Keratinocyte (primary cell): Measurements from ENCODE around the gene PAPPA. TPM values are rescaled to one million over a fixed set of nuclear protein-coding genes. Genes with fewer than 3 reads are reported as not detected.

ENCODE experiments used
- DNase-seq: peaks from one replicate; pipeline ENCODE4 v3.0.0-alpha.2; 2011; ENCODE audit warnings: low read depth, missing footprints, low spot score
- FAIRE-seq: peaks from 2 replicates; lab custom pipeline; 2011; peaks lifted over from hg19 to GRCh38; lab: Jason Lieb, UNC
- H2AFZ ChIP-seq: 2 replicates; pipeline ENCODE4 v1.6.0; 2012; ENCODE audit warnings: low read length, control low read depth, inconsistent platforms; ENCODE audit not compliant: control insufficient read depth
- H3K27ac ChIP-seq: 2 replicates; pipeline ENCODE4 v1.5.1; 2011; ENCODE audit warnings: low read length; ENCODE audit not compliant: control insufficient read depth, insufficient read depth
- H3K27me3 ChIP-seq: 3 replicates; pipeline ENCODE4 v1.6.0; 2011; ENCODE audit warnings: low read length; ENCODE audit not compliant: control insufficient read depth, insufficient read depth; ENCODE audit errors: extremely low read depth
- H3K36me3 ChIP-seq, 2 experiments: 2 replicates in 1 of 2; 3 replicates in 1 of 2; pipeline ENCODE4 v1.5.1; 2011; ENCODE audit warnings: low read length in 2 of 2, mild to moderate bottlenecking in 1 of 2; ENCODE audit not compliant: control insufficient read depth in 2 of 2, insufficient read depth in 2 of 2; ENCODE audit errors: extremely low read depth in 1 of 2
- H3K4me1 ChIP-seq: 3 replicates; pipeline ENCODE4 v1.5.1; 2011; ENCODE audit warnings: low read length; ENCODE audit not compliant: control insufficient read depth, insufficient read depth; ENCODE audit errors: extremely low read depth
- H3K4me2 ChIP-seq: 3 replicates; pipeline ENCODE4 v1.6.0; 2011; ENCODE audit warnings: low read depth, low read length; ENCODE audit not compliant: control insufficient read depth, insufficient read depth; ENCODE audit errors: extremely low read depth
- H3K4me3 ChIP-seq, 3 experiments: fragments of 200-600 bp in 1 of 3; sonication (generic) in 1 of 3; 2 replicates in 2 of 3; 3 replicates in 1 of 3; pipeline ENCODE4 v1.5.1; 2011 to 2016; ENCODE audit warnings: low read length in 3 of 3, mild to moderate bottlenecking in 3 of 3, control low read depth in 2 of 3, inconsistent platforms in 1 of 3, low read depth in 1 of 3, mixed read lengths in 1 of 3, mixed run types in 1 of 3, moderate library complexity in 1 of 3; ENCODE audit not compliant: control insufficient read depth in 2 of 3, insufficient read depth in 2 of 3; ENCODE audit errors: extremely low read depth in 1 of 3
- H3K79me2 ChIP-seq: 2 replicates; pipeline ENCODE4 v1.6.0; 2012; ENCODE audit warnings: low read length; ENCODE audit not compliant: control insufficient read depth, insufficient read depth
- H3K9ac ChIP-seq: 3 replicates; pipeline ENCODE4 v1.6.0; 2011; ENCODE audit warnings: low read length; ENCODE audit not compliant: control insufficient read depth, insufficient read depth; ENCODE audit errors: extremely low read depth
- H3K9me1 ChIP-seq: 3 replicates; pipeline ENCODE4 v1.6.0; 2011; ENCODE audit warnings: low read length; ENCODE audit not compliant: control insufficient read depth, insufficient read depth; ENCODE audit errors: extremely low read depth
- H3K9me3 ChIP-seq: 2 replicates; pipeline ENCODE4 v1.5.1; 2012; ENCODE audit warnings: low read depth, low read length; ENCODE audit not compliant: control insufficient read depth
- H4K20me1 ChIP-seq: 3 replicates; pipeline ENCODE4 v1.6.0; 2011; ENCODE audit warnings: low read length; ENCODE audit not compliant: control insufficient read depth, insufficient read depth; ENCODE audit errors: extremely low read depth
- EZH2 ChIP-seq: IDR thresholded peaks from one replicate; pipeline ENCODE4 v1.6.1; 2012; ENCODE audit warnings: inconsistent platforms, mild to moderate bottlenecking, low read length, moderate library complexity
- dilution Hi-C: fragments of 300-500 bp; cut with MboI; formaldehyde crosslinking; loops from one replicate; pipeline ENCODE4 v1.7.0; 2020; ENCODE audit warnings: low sequenced_read_pairs; ENCODE audit not compliant: extremely low pct_ligation_motif_present
- polyA plus RNA-seq, 5 experiments: library from polyadenylated mRNA; depleted of rRNA in 3 of 5; stranded (reverse) in 3 of 5; stranded (forward) in 1 of 5; unstranded in 1 of 5; fragments of >200 nt; gene quantifications; 1 replicate in 1 of 5; 2 replicates in 3 of 5; 3 replicates in 1 of 5; pipeline versions ENCODE4 v1.2.1 to v1.2.3, GENCODE V29; 2011 to 2012; ENCODE audit warnings: missing spikeins in 2 of 5, low read depth in 1 of 5, low replicate concordance in 1 of 5
- TF ChIP-seq, protein P1 (sequence below), 3 experiments: IDR thresholded peaks in 1 of 3; conservative IDR thresholded peaks in 1 of 3; optimal IDR thresholded peaks in 1 of 3; 2 replicates in 2 of 3; 3 replicates in 1 of 3; pipeline versions ENCODE3 to v1.5.1; 2011; ENCODE audit warnings: low read length in 3 of 3, mild to moderate bottlenecking in 3 of 3, moderate library complexity in 2 of 3, control low read depth in 1 of 3, inconsistent platforms in 1 of 3; ENCODE audit not compliant: insufficient read depth in 2 of 3; ENCODE audit errors: extremely low read depth in 1 of 3

The PAPPA gene
- polyA plus RNA-seq, 1 donor (not counting 4 experiments of a cell fraction or from before 2014, with no cell fraction given), result 0.77 TPM

DNA sequence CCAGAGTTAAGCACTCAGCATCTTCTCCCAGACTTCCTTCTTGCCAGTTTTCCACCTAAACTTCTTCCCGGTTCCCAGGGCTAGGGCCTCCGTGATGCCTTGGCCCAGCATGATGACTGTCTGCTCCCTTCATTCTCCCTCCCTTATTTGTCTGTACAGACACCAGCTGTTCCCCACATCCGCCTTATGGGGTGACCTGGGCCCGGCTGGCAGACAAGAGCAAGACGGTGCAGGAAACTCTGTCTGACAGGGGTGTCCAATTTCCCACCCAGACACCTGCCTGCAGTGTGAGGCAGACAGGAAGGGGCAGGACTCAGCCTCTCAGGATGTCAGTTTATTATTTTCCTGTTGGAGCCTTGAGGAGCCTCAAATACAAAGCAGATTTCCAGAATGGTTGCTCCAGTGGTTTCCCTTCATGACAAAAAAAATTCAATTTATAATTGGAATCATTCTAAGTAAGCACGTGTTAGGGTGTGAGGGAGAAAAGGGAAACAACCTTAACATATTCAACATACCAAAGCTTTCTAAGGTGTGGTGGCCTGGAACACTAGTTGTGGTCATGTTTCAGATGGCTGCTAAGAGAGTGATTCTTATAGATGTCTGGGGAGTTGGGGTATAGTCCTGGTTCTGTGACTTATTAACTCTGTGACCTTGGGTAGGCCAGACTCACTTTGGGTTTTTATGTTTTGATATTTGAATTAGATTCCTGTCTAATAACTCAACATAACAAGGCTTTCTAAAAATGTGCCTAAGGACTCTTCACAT lies 234.5 kb downstream of the PAPPA start:
- dilution Hi-C loops, result no loop called here
- FAIRE-seq, result no peak

DNA sequence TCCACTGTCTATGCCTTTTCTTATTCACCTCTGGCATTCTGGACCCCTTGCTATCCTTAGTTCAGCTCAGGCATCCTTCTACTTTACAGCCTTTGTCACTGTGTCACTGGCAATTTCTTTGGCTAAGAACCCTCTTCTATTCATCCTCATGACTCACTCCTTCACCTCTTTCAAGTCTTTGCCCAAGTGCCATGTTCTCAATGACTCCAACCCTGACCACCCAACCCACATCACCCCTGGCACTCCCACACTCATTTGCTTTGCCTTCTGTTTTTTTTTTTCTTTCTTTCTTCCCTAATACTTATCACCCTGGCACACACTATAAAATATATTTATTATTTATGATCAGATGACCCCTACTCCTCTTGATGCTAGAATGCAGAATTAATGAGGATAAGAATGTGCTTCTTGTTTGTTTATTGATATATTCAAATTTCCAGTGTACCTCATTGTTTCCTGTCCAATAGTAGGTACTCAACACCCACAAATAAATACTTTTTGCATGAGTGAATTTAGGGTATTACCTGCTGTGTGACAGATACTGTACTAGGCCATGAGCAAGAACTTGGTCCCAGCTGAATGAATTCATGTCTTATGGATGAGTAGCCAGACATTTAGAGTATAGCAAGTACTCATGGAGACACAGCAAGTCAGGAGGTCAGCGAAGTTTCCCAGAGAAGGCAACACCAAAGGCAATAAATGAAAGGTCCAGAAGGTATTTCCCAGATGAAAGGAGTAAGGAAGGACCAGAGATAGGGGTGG lies 236.1 kb downstream of the PAPPA start:
- Histone ChIP-seq H4K20me1 (no peaks in the 10 kb centered on the region), H3K4me2 (no peak overlapping the region), H3K36me3 (no peaks in the 10 kb centered on the region), H2AFZ (no peak overlapping the region), H3K4me3 (no peak overlapping the region), H3K27me3 (no peaks in the 10 kb centered on the region), H3K79me2 (no peaks in the 10 kb centered on the region), H3K9ac (no peak overlapping the region), H3K4me1 (peaks cover 35% of the 10 kb centered on the region), H3K9me3 (no peaks in the 10 kb centered on the region), H3K9me1 (no peaks in the 10 kb centered on the region), H3K27ac (no peak overlapping the region)
- FAIRE-seq (no peak), DNase-seq (no peak)
- TF ChIP-seq EZH2, result no peak
- TF ChIP-seq, protein P1, sequence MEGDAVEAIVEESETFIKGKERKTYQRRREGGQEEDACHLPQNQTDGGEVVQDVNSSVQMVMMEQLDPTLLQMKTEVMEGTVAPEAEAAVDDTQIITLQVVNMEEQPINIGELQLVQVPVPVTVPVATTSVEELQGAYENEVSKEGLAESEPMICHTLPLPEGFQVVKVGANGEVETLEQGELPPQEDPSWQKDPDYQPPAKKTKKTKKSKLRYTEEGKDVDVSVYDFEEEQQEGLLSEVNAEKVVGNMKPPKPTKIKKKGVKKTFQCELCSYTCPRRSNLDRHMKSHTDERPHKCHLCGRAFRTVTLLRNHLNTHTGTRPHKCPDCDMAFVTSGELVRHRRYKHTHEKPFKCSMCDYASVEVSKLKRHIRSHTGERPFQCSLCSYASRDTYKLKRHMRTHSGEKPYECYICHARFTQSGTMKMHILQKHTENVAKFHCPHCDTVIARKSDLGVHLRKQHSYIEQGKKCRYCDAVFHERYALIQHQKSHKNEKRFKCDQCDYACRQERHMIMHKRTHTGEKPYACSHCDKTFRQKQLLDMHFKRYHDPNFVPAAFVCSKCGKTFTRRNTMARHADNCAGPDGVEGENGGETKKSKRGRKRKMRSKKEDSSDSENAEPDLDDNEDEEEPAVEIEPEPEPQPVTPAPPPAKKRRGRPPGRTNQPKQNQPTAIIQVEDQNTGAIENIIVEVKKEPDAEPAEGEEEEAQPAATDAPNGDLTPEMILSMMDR (optimal IDR thresholded peaks at IDR 0.05 in 1 of 3, IDR thresholded peaks at IDR 0.05 in 1 of 3, conservative IDR thresholded peaks at IDR 0.05 in 1 of 3; ENCODE audit: extremely low read depth in 1 of 3, insufficient read depth in 2 of 3, low read length in 3 of 3), result no peak
- dilution Hi-C loops, result no loop called here

More for the DNA sequence above, 234.5 kb downstream of the PAPPA start:
- H3K27me3 ChIP-seq, result no peaks in the 10 kb centered on the region
- no peak overlapping the region for H2AFZ ChIP-seq
- no peaks in the 10 kb centered on the region for H3K79me2 ChIP-seq
- TF ChIP-seq EZH2, result no peak
- TF ChIP-seq, protein P1 (optimal IDR thresholded peaks at IDR 0.05 in 1 of 3, IDR thresholded peaks at IDR 0.05 in 1 of 3, conservative IDR thresholded peaks at IDR 0.05 in 1 of 3; ENCODE audit: extremely low read depth in 1 of 3, insufficient read depth in 2 of 3, low read length in 3 of 3), result no peak
- H3K9me3 ChIP-seq, result no peaks in the 10 kb centered on the region
- no peak overlapping the region for H3K27ac ChIP-seq
- no peak overlapping the region for H3K4me3 ChIP-seq
- no peak overlapping the region for H3K9ac ChIP-seq
- no peaks in the 10 kb centered on the region for H4K20me1 ChIP-seq
- peak overlapping the region; percentile 12 for H3K4me2 ChIP-seq
- peaks cover 28% of the 10 kb centered on the region for H3K4me1 ChIP-seq
- no peaks in the 10 kb centered on the region for H3K36me3 ChIP-seq
- DNase-seq, result no peak
- no peaks in the 10 kb centered on the region for H3K9me1 ChIP-seq
